Trophoblast cell (in vitro differentiated cells and primary cell): ENCODE measurements around the gene GRIK4.

Experiments
- DNase-seq, 2 donors: peaks; one replicate each; pipeline ENCODE4 v3.0.0-alpha.2; 2016
- H2AFZ ChIP-seq: 2 replicates; pipeline ENCODE4 v1.6.1; 2013; ENCODE audit warnings: low read length, moderate library complexity, mild to moderate bottlenecking; ENCODE audit not compliant: insufficient read depth, poor library complexity
- H2AK5ac ChIP-seq: 2 replicates; pipeline ENCODE4 v1.6.1; 2013; ENCODE audit warnings: mild to moderate bottlenecking, low read length
- H2BK120ac ChIP-seq: 2 replicates; pipeline ENCODE4 v1.6.1; 2013; ENCODE audit warnings: low read length, mild to moderate bottlenecking, moderate library complexity; ENCODE audit not compliant: insufficient read depth, poor library complexity
- H2BK12ac ChIP-seq: 2 replicates; pipeline ENCODE4 v1.6.1; 2013; ENCODE audit warnings: mild to moderate bottlenecking, low read length, moderate library complexity
- H2BK5ac ChIP-seq: 2 replicates; pipeline ENCODE4 v1.6.1; 2013; ENCODE audit warnings: low read length, low read depth, moderate library complexity, mild to moderate bottlenecking; ENCODE audit not compliant: poor library complexity
- H3K14ac ChIP-seq: 2 replicates; pipeline ENCODE4 v1.6.1; 2013; ENCODE audit warnings: mild to moderate bottlenecking, low read length
- H3K18ac ChIP-seq: 2 replicates; pipeline ENCODE4 v1.6.1; 2013; ENCODE audit warnings: mild to moderate bottlenecking, low read length
- H3K23ac ChIP-seq: 2 replicates; pipeline ENCODE4 v1.6.1; 2013; ENCODE audit warnings: low read length
- H3K27ac ChIP-seq: 2 replicates; pipeline ENCODE4 v1.5.1; 2013; ENCODE audit warnings: low read depth, mild to moderate bottlenecking, inconsistent platforms, low read length, moderate library complexity
- H3K27me3 ChIP-seq: 2 replicates; pipeline ENCODE4 v1.6.1; 2013; ENCODE audit warnings: inconsistent platforms, mild to moderate bottlenecking, low read length, moderate library complexity; ENCODE audit not compliant: insufficient read depth
- H3K36me3 ChIP-seq, 2 experiments: 1 replicate in 1 of 2; 2 replicates in 1 of 2; pipeline ENCODE4 v1.6.1; 2013; ENCODE audit warnings: low read length in 2 of 2, mild to moderate bottlenecking in 2 of 2, moderate library complexity in 1 of 2; ENCODE audit not compliant: insufficient read depth in 2 of 2, control insufficient read depth in 1 of 2
- H3K4ac ChIP-seq: 2 replicates; pipeline ENCODE4 v1.6.1; 2013; ENCODE audit warnings: low read depth, mild to moderate bottlenecking, low read length, moderate library complexity
- H3K4me1 ChIP-seq, 2 experiments: 1 replicate in 1 of 2; 2 replicates in 1 of 2; pipeline ENCODE4 v1.6.1; 2013; ENCODE audit warnings: low read length in 2 of 2, mild to moderate bottlenecking in 2 of 2, moderate library complexity in 1 of 2; ENCODE audit not compliant: insufficient read depth in 2 of 2, control insufficient read depth in 1 of 2
- H3K4me2 ChIP-seq: 2 replicates; pipeline ENCODE4 v1.6.1; 2013; ENCODE audit warnings: inconsistent platforms, mild to moderate bottlenecking, low read length, moderate library complexity
- H3K4me3 ChIP-seq: 2 replicates; pipeline ENCODE4 v1.5.1; 2013; ENCODE audit warnings: mild to moderate bottlenecking, low read depth, low read length, inconsistent platforms
- H3K79me1 ChIP-seq: one replicate; pipeline ENCODE4 v1.6.1; 2013; ENCODE audit warnings: low read length
- H3K79me2 ChIP-seq: 2 replicates; pipeline ENCODE4 v1.6.1; 2013; ENCODE audit warnings: low read length, mild to moderate bottlenecking; ENCODE audit not compliant: control insufficient read depth, insufficient read depth, poor library complexity
- H3K9ac ChIP-seq: 2 replicates; pipeline ENCODE4 v1.6.1; 2013; ENCODE audit warnings: mild to moderate bottlenecking, low read length
- H3K9me3 ChIP-seq: 2 replicates; pipeline ENCODE4 v1.6.1; 2013; ENCODE audit warnings: low read depth, mild to moderate bottlenecking, control low read depth, inconsistent platforms, low read length; ENCODE audit not compliant: insufficient read depth
- H4K12ac ChIP-seq: 2 replicates; pipeline ENCODE4 v1.6.1; 2013; ENCODE audit warnings: low read depth, mild to moderate bottlenecking, low read length, moderate library complexity
- H4K8ac ChIP-seq: 2 replicates; pipeline ENCODE4 v1.6.1; 2013; ENCODE audit warnings: low read depth, mild to moderate bottlenecking, low read length, moderate library complexity
- H4K91ac ChIP-seq: one replicate; pipeline ENCODE4 v1.6.1; 2013; ENCODE audit warnings: low read depth, mild to moderate bottlenecking, low read length, moderate library complexity
- whole genome bisulfite sequencing: extraction: QIAGEN DNeasy Blood & Tissue Kit; methylation state at CpG from one replicate; pipeline ENCODE4 v1.1.7; 2013; ENCODE audit warnings: missing lambda C conversion rate; ENCODE audit not compliant: insufficient read length, insufficient coverage; ENCODE audit errors: extremely low coverage; 5-methylcytosine and 5-hydroxymethylcytosine counted together

GRIK4 gene

GRCh38 chr11:120660024-120660565 is 148.5 kb downstream of the GRIK4 start:
- Histone ChIP-seq H3K79me2 (no peaks in the 10 kb centered on the region), H3K27ac (no peak overlapping the region), H3K36me3 (no peaks in the 10 kb centered on the region), H3K27me3 (no peaks in the 10 kb centered on the region), H2BK5ac (no peak overlapping the region), H3K4me1 (no peaks in the 10 kb centered on the region), H3K9ac (no peak overlapping the region), H2BK120ac (no peak overlapping the region), H2AK5ac (no peak overlapping the region), H3K4ac (no peak overlapping the region), H4K12ac (no peak overlapping the region), H2BK12ac (no peak overlapping the region), H2AFZ (no peak overlapping the region), H3K79me1 (no peaks in the 10 kb centered on the region), H3K18ac (no peak overlapping the region), H3K14ac (no peak overlapping the region), H3K4me3 (no peak overlapping the region), H4K8ac (no peak overlapping the region), H3K9me3 (peaks cover 1% of the 10 kb centered on the region), H3K4me2 (no peak overlapping the region), H3K23ac (no peak overlapping the region), H4K91ac (no peak overlapping the region)
- WGBS, result no CpG with 5 or more reads among the region's 17 CpGs
- DNase-seq, result peak in 1 of 2 donors; percentile 63

GRCh38 chr11:120662071-120662676 is 150.6 kb downstream of the GRIK4 start:
- no peak overlapping the region for H3K4me2 ChIP-seq
- H4K12ac ChIP-seq, result no peak overlapping the region
- H3K27me3 ChIP-seq, result no peaks in the 10 kb centered on the region
- no peaks in the 10 kb centered on the region for H3K79me1 ChIP-seq
- no peak overlapping the region for H3K14ac ChIP-seq
- H3K4me3 ChIP-seq, result no peak overlapping the region
- H4K91ac ChIP-seq, result no peak overlapping the region
- no peak overlapping the region for H3K23ac ChIP-seq
- H3K79me2 ChIP-seq, result no peaks in the 10 kb centered on the region
- DNase-seq, result no peak
- no peaks in the 10 kb centered on the region for H3K9me3 ChIP-seq
- H2BK5ac ChIP-seq, result no peak overlapping the region
- no peak overlapping the region for H2AFZ ChIP-seq
- no peaks in the 10 kb centered on the region for H3K36me3 ChIP-seq
- no peak overlapping the region for H3K18ac ChIP-seq
- H3K9ac ChIP-seq, result no peak overlapping the region
- WGBS, result no CpG with 5 or more reads among the region's 9 CpGs
- H2BK12ac ChIP-seq, result no peak overlapping the region
- H2AK5ac ChIP-seq, result no peak overlapping the region
- no peak overlapping the region for H2BK120ac ChIP-seq
- H3K27ac ChIP-seq, result no peak overlapping the region
- no peaks in the 10 kb centered on the region for H3K4me1 ChIP-seq
- no peak overlapping the region for H3K4ac ChIP-seq
- no peak overlapping the region for H4K8ac ChIP-seq

DNA sequence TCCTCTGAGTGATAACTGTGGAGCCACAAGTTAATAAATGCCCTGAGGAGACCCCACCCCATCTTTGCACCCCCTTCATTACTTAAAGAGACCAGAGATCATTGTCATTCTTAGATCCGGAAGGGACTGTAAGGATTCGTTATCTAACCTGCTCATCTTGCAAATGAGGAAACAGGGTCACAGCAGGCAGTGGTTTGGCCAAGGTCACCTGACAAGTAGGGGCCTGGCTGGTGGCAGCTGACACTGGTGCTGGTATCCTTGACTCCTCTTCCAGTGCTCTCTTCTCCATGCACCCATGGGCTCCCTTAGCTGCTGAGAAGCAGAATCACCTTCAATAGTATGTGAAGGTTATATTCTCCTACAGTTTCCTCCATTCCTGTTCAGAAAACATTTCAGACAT is 151.6 kb downstream of the GRIK4 start:
- Histone ChIP-seq H3K4me1 (no peaks in the 10 kb centered on the region), H3K23ac (no peak overlapping the region), H2AK5ac (no peak overlapping the region), H4K91ac (no peak overlapping the region), H2BK12ac (no peak overlapping the region), H3K4ac (no peak overlapping the region), H3K4me3 (no peak overlapping the region), H2BK120ac (no peak overlapping the region), H3K36me3 (no peaks in the 10 kb centered on the region), H3K18ac (no peak overlapping the region), H2AFZ (no peak overlapping the region), H3K27me3 (no peaks in the 10 kb centered on the region), H3K9ac (no peak overlapping the region), H3K9me3 (no peaks in the 10 kb centered on the region), H3K79me2 (no peaks in the 10 kb centered on the region), H3K27ac (no peak overlapping the region), H3K4me2 (no peak overlapping the region), H2BK5ac (no peak overlapping the region), H4K8ac (no peak overlapping the region), H4K12ac (no peak overlapping the region), H3K79me1 (no peaks in the 10 kb centered on the region), H3K14ac (no peak overlapping the region)
- no peak for DNase-seq
- no CpG with 5 or more reads among the region's 2 CpGs for WGBS

DNA sequence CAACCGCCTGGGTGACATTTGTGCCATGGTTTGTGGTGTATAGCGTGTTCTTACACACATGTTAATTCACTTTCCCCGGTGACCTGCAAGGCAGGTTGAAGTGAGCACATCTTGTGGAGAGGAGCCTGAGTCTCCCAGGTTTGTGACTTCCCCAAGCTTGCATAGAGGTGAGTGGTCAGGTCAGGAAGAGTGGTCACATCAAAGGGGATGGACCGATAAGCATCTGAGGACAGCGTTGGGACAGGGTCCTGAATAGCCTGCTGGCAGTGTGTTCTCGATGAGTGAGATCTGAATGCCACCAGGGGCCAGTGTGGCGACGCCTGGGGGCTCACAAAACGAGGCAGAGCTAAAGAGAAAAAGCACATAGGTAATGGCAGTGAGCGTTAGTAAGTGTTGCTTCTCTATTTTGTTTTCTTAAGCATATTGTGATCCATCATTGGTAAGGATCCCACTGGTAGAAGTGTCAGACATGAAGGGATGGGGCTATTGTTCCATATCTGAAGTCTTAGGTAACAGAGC is 154.6 kb downstream of the GRIK4 start:
- no peak overlapping the region for H2AFZ ChIP-seq
- H4K91ac ChIP-seq, result no peak overlapping the region
- no peak overlapping the region for H2BK12ac ChIP-seq
- no peak overlapping the region for H3K4me2 ChIP-seq
- no peaks in the 10 kb centered on the region for H3K9me3 ChIP-seq
- no peak overlapping the region for H2BK120ac ChIP-seq
- no peak overlapping the region for H3K4ac ChIP-seq
- H3K27me3 ChIP-seq, result peaks cover 2% of the 10 kb centered on the region
- no peak overlapping the region for H3K14ac ChIP-seq
- DNase-seq, result no peak
- no peaks in the 10 kb centered on the region for H3K4me1 ChIP-seq
- H4K12ac ChIP-seq, result no peak overlapping the region
- H3K79me2 ChIP-seq, result no peaks in the 10 kb centered on the region
- no peak overlapping the region for H2AK5ac ChIP-seq
- no peak overlapping the region for H3K9ac ChIP-seq
- no peaks in the 10 kb centered on the region for H3K36me3 ChIP-seq
- no peak overlapping the region for H4K8ac ChIP-seq
- H2BK5ac ChIP-seq, result no peak overlapping the region
- H3K18ac ChIP-seq, result no peak overlapping the region
- no peak overlapping the region for H3K27ac ChIP-seq
- no CpG with 5 or more reads among the region's 10 CpGs for WGBS
- no peaks in the 10 kb centered on the region for H3K79me1 ChIP-seq
- no peak overlapping the region for H3K4me3 ChIP-seq
- no peak overlapping the region for H3K23ac ChIP-seq
